GM23338 (cell line): ENCODE data around the gene ESYT1. TPM values are rescaled to one million over a fixed set of nuclear protein-coding genes. Genes with fewer than 3 reads are reported as not detected.

Experiments used
- ATAC-seq: fragments of 200-7000 bp; cut with Tn5 transposase; 3 replicates; pipeline ENCODE4 v1.9.1; 2020
- DNase-seq: peaks from one replicate; pipeline ENCODE4 v3.0.0-alpha.2; 2015; ENCODE audit warnings: low spot score
- H2AFZ ChIP-seq: fragments of 200-600 bp; sonication (generic); 2 replicates; pipeline ENCODE4 v1.8.0; 2016; ENCODE audit warnings: antibody characterized with exemption, mild to moderate bottlenecking, moderate library complexity
- H3F3A ChIP-seq: fragments of 200-600 bp; sonication (generic); replicated peaks from 2 replicates; pipeline ENCODE4 v1.8.0; 2017; ENCODE audit warnings: antibody characterized with exemption, mixed run types, low read depth
- H3K27ac ChIP-seq: fragments of 200-600 bp; sonication (generic); 2 replicates; pipeline ENCODE4 v1.6.1; 2016; ENCODE audit warnings: low read depth
- H3K27me3 ChIP-seq: fragments of 200-600 bp; sonication (generic); 2 replicates; pipeline ENCODE4 v1.8.0; 2016; ENCODE audit warnings: mild to moderate bottlenecking, mixed run types, moderate library complexity; ENCODE audit not compliant: insufficient read depth
- H3K36me3 ChIP-seq: fragments of 200-600 bp; sonication (generic); 2 replicates; pipeline ENCODE4 v1.8.0; 2016; ENCODE audit warnings: mild to moderate bottlenecking; ENCODE audit not compliant: insufficient read depth
- H3K4me1 ChIP-seq: fragments of 200-600 bp; sonication (generic); 2 replicates; pipeline ENCODE4 v1.8.0; 2016; ENCODE audit warnings: mild to moderate bottlenecking, moderate library complexity; ENCODE audit not compliant: insufficient read depth
- H3K4me2 ChIP-seq: fragments of 200-600 bp; sonication (generic); 2 replicates; pipeline ENCODE4 v1.7.1; 2017; ENCODE audit warnings: mixed run types
- H3K4me3 ChIP-seq: fragments of 200-600 bp; sonication (generic); 2 replicates; pipeline ENCODE4 v1.6.1; 2016; ENCODE audit warnings: mixed run types
- H3K79me2 ChIP-seq: fragments of 200-600 bp; sonication (generic); replicated peaks from 2 replicates; pipeline ENCODE4 v1.8.0; 2017; ENCODE audit warnings: mild to moderate bottlenecking; ENCODE audit not compliant: insufficient read depth
- H3K9me2 ChIP-seq: fragments of 200-600 bp; sonication (generic); 2 replicates; pipeline ENCODE4 v1.8.0; 2017; ENCODE audit not compliant: insufficient read depth
- H4K20me1 ChIP-seq: fragments of 200-600 bp; sonication (generic); replicated peaks from 2 replicates; pipeline ENCODE4 v1.8.0; 2017; ENCODE audit warnings: mild to moderate bottlenecking; ENCODE audit not compliant: insufficient read depth
- H3K27ac Mint-ChIP-seq: 2 replicates; pipeline ENCODE4 v1.8.0; 2020; ENCODE audit warnings: inconsistent platforms, mild to moderate bottlenecking, moderate library complexity, mixed read lengths
- H3K27me3 Mint-ChIP-seq: 3 replicates; pipeline ENCODE4 v1.8.0; 2022; ENCODE audit warnings: low read depth, mild to moderate bottlenecking, moderate library complexity, mixed read lengths, inconsistent platforms; ENCODE audit not compliant: insufficient read depth, poor library complexity
- H3K36me3 Mint-ChIP-seq: 3 replicates; pipeline ENCODE4 v1.8.0; 2021; ENCODE audit warnings: low read depth, mild to moderate bottlenecking, inconsistent platforms, moderate library complexity, mixed read lengths
- H3K4me1 Mint-ChIP-seq: 3 replicates; pipeline ENCODE4 v1.8.0; 2020; ENCODE audit warnings: mild to moderate bottlenecking, inconsistent platforms, mixed read lengths
- H3K4me3 Mint-ChIP-seq: 3 replicates; pipeline ENCODE4 v1.8.0; 2021; ENCODE audit warnings: moderate library complexity, mild to moderate bottlenecking, inconsistent platforms, mixed read lengths
- H3K9me3 Mint-ChIP-seq: 3 replicates; pipeline ENCODE4 v1.8.0; 2020; ENCODE audit warnings: moderate library complexity, mild to moderate bottlenecking, inconsistent platforms, mixed read lengths
- CREB1 ChIP-seq: fragments of 250-450 bp; sonication (Bioruptor Pico); IDR thresholded peaks from 2 replicates; pipeline ENCODE4 v1.5.0; 2020; ENCODE audit warnings: low read depth, mild to moderate bottlenecking, moderate library complexity
- CTCF ChIP-seq, 2 experiments: fragments of 200-600 bp in 1 of 2; sonication (generic) in 1 of 2; conservative IDR thresholded peaks; 2 replicates each; pipeline versions ENCODE4 v1.5.1 to v1.6.1; 2016 to 2017; ENCODE audit warnings: antibody characterized with exemption in 2 of 2, low read depth in 2 of 2, mild to moderate bottlenecking in 2 of 2, moderate library complexity in 1 of 2
- EZH2phosphoT487 ChIP-seq: fragments of 200-600 bp; sonication (generic); IDR thresholded peaks from one replicate; pipeline ENCODE4 v1.8.1; 2018; ENCODE audit warnings: antibody characterized with exemption; ENCODE audit not compliant: unreplicated experiment
- JUNB ChIP-seq: IDR thresholded peaks from one replicate; pipeline ENCODE4 v1.6.1; 2016; ENCODE audit warnings: antibody characterized with exemption; ENCODE audit not compliant: unreplicated experiment
- POLR2AphosphoS5 ChIP-seq: IDR thresholded peaks from 2 replicates; pipeline ENCODE4 v1.6.1; 2016; ENCODE audit warnings: antibody characterized with exemption, low read depth
- STAT1 ChIP-seq: IDR thresholded peaks from one replicate; pipeline ENCODE4 v1.6.1; 2016; ENCODE audit warnings: antibody characterized with exemption; ENCODE audit not compliant: unreplicated experiment
- ZNF331 ChIP-seq: fragments of 250-450 bp; sonication (Bioruptor Pico); IDR thresholded peaks from 2 replicates; pipeline ENCODE4 v1.5.0; 2020; ENCODE audit warnings: low read depth, mild to moderate bottlenecking, moderate library complexity
- ZNF462 ChIP-seq: fragments of 250-450 bp; sonication (Bioruptor Pico); IDR thresholded peaks from 2 replicates; pipeline ENCODE4 v1.5.0; 2020; ENCODE audit warnings: mild to moderate bottlenecking, moderate library complexity
- polyA plus RNA-seq: library from polyadenylated mRNA; unstranded; fragments of >200 nt; fragmentation: Nextera tagmentation; extraction: Ambion mirVana; gene quantifications from 2 replicates; pipeline ENCODE4 v1.2.1, GENCODE V29; 2016
- total RNA-seq: library from RNA; depleted of rRNA; stranded (reverse); fragments of >200 nt; shearing (Covaris generic); gene quantifications from 2 replicates; pipeline ENCODE4 v1.2.3, GENCODE V29; 2014

ESYT1 gene
- total and polyA plus RNA-seq, 2 experiments from 2014 or later = 23.3 to 142 TPM

- no peak overlapping the region for H3K27ac ChIP-seq
- H3K27me3 ChIP-seq = no peaks in the 10 kb centered on the region
- no peaks in the 10 kb centered on the region for H3K4me1 ChIP-seq
- H3K9me3 Mint-ChIP-seq = no peaks in the 10 kb centered on the region
- H4K20me1 ChIP-seq = no peaks in the 10 kb centered on the region; the same call in 1 of the 2 replicates
- H3K9me2 ChIP-seq = no peaks in the 10 kb centered on the region
- 0 out of 2 replicates have a peak overlapping the region, but pooled peaks have one; percentile 31 for H3K27ac Mint-ChIP-seq
- TF ChIP-seq ZNF462 (CRISPR knock-in tag) = no peak
- no peak for TF ChIP-seq EZH2phosphoT487
- TF ChIP-seq STAT1 = no peak
- TF ChIP-seq CREB1 (CRISPR knock-in tag) = no peak
- no peak for TF ChIP-seq CTCF (conservative IDR thresholded peaks at IDR 0.05; ENCODE audit: low read depth in 2 of 2)
- TF ChIP-seq JUNB = no peak
- TF ChIP-seq ZNF331 (CRISPR knock-in tag) = no peak
- TF ChIP-seq POLR2AphosphoS5 = no peak
- no peak overlapping the region for H3K4me3 Mint-ChIP-seq
- DNase-seq = no peak
- H3K4me1 Mint-ChIP-seq = no peaks in the 10 kb centered on the region
- no peak overlapping the region for H3K4me2 ChIP-seq
- no peak for ATAC-seq
- no peaks in the 10 kb centered on the region for H3K79me2 ChIP-seq
- H3K27me3 Mint-ChIP-seq = peaks cover 4% of the 10 kb centered on the region
- no peak overlapping the region for H2AFZ ChIP-seq
- H3F3A ChIP-seq = peaks cover 6% of the 10 kb centered on the region; the same call in 1 of the 2 replicates
- H3K36me3 ChIP-seq = peaks cover 66% of the 10 kb centered on the region
- peaks cover 82% of the 10 kb centered on the region for H3K36me3 Mint-ChIP-seq
- H3K4me3 ChIP-seq = no peak overlapping the region
These were observed 14.1 kb downstream of the ESYT1 start for GRCh38 chr12:56141946-56142784.
